ENCODE data around the gene AHDC1. TPM values are rescaled to one million over a fixed set of nuclear protein-coding genes. Genes with fewer than 3 reads are reported as not detected.
"Not testable (repeated sequence)": the region's sequence is repeated elsewhere in the genome, so short reads cannot be mapped to it uniquely, and the experiment has no call there.

AHDC1 gene
- polyA plus RNA-seq, 3 donors = 0.16 to 3.3 (median 0.30) TPM

DNA sequence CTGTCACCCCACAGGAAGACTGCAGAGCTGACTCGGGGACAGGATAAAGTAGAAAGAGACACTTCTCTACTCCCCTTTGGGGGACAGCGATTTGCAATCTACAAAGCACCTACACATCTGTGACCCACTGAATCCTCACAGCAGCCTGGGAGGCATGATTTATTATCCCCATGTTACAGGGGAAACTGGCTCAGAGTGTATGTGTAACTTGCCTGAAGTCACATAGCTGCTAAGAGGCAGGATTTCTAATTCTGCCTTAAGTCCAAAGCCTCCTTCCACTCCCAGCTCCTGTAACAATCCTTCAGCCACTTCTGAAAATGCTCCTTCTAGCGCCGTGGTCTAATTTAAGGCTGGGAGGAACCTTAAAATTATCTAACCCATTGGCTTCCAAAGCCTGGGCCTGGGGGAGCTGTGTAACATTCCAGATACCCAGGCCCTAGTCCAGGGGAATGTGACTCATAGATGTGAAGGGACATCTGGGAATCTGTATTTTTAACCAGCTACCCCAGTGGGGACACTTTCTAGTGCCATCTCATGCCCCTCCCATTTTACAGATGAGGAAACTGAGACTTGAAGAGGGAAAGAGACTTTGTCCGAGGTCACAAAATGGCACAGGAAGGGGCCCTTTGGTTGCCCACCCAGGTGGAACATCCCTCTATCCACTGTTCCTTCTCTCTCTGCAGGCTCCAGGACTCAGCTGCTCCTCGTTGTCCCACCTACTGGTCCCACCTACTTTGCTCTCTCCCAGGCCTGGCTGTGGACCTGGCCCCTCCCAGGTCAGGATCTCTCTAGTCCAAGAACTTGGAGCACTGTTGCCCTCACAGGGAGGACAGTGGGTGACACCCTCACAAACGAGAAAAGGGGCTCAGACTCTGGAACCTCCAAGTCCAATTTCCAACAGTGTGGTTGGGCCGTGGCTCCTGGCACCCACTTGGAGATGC is 48.9 kb downstream of the AHDC1 start:
- Mint-ChIP-seq H3K9me3 (no peaks in the 10 kb centered on the region), H3K27me3 (ENCODE audit: low read depth in 3 of 3) (peaks cover 0 to 2% (median 1%) of the 10 kb centered on the region in 3 donors), H3K36me3 (peaks cover 11 to 16% of the 10 kb centered on the region in 2 donors), H3K27ac (peak overlapping the region in 2 of 7 donors; percentile 46 to 63), H3K4me1 (peaks cover 19% of the 10 kb centered on the region), H3K4me3 (no peak overlapping the region)
- Histone ChIP-seq H2AFZ (ENCODE audit: insufficient read depth, low read depth, low read length, poor library complexity, severe bottlenecking) (no peak overlapping the region), H3K9me3 (replicated peaks in 1 of 2; ENCODE audit: control insufficient read depth in 1 of 2, insufficient read depth in 1 of 2, low read length in 2 of 2) (no peaks in the 10 kb centered on the region), H3K9ac (ENCODE audit: insufficient read depth, low read length, poor library complexity, severe bottlenecking) (no peak overlapping the region), H3K27me3 (ENCODE audit: control insufficient read depth in 2 of 2, insufficient read depth in 2 of 2, low read length in 2 of 2) (no peaks in the 10 kb centered on the region), H3K27ac (ENCODE audit: low read depth in 1 of 2, low read length in 2 of 2) (no peak overlapping the region), H3K36me3 (replicated peaks in 1 of 2; ENCODE audit: control insufficient read depth in 1 of 2, insufficient read depth in 2 of 2, low read length in 2 of 2) (peaks cover 5 to 13% of the 10 kb centered on the region in 2 donors), H3K4me1 (ENCODE audit: control insufficient read depth in 1 of 2, insufficient read depth in 2 of 2, low read length in 2 of 2) (peaks cover 21 to 22% of the 10 kb centered on the region in 2 donors), H3K79me2 (ENCODE audit: insufficient read depth, low read length) (no peaks in the 10 kb centered on the region), H3K4me2 (replicated peaks; ENCODE audit: extremely low read depth, low read length, poor library complexity, severe bottlenecking) (no peak overlapping the region), H3K4me3 (replicated peaks in 1 of 3; ENCODE audit: low read depth in 2 of 3, low read length in 3 of 3) (no peak overlapping the region), H4K20me1 (ENCODE audit: insufficient read depth, low read length) (no peaks in the 10 kb centered on the region)
- WGBS (ENCODE audit: insufficient coverage) = 59% methylated on average over 4 of the region's 8 CpGs
- TF ChIP-seq, protein P1, sequence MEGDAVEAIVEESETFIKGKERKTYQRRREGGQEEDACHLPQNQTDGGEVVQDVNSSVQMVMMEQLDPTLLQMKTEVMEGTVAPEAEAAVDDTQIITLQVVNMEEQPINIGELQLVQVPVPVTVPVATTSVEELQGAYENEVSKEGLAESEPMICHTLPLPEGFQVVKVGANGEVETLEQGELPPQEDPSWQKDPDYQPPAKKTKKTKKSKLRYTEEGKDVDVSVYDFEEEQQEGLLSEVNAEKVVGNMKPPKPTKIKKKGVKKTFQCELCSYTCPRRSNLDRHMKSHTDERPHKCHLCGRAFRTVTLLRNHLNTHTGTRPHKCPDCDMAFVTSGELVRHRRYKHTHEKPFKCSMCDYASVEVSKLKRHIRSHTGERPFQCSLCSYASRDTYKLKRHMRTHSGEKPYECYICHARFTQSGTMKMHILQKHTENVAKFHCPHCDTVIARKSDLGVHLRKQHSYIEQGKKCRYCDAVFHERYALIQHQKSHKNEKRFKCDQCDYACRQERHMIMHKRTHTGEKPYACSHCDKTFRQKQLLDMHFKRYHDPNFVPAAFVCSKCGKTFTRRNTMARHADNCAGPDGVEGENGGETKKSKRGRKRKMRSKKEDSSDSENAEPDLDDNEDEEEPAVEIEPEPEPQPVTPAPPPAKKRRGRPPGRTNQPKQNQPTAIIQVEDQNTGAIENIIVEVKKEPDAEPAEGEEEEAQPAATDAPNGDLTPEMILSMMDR (IDR thresholded peaks at IDR 0.05) = no peak
- DNase-seq = no peak
- intact Hi-C loops (cut with micrococcal nuclease) = loop anchor here in 1 of 2 donors (5.0 kb wide), 1 partner anchor 112 kb away; no protein-coding TSS in a partner anchor

DNA sequence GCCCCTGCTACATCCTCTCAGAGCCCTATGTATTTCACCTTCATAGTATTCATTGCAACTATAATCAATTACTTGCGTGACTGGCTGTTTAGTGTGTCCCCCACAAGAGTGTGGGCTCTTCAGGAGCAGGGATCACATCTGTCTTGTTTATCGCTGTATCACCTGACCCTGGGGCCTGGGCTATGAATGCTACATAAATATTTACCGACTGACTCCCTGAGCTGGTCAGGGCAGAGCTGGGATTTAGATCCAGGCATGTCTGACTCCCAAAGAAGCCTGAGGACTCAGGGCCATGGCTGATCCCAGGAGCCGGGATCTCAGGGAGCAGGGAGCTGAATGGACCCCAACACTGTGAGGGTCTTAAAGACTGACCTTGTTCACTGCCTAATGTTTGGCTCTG is 49.7 kb downstream of the AHDC1 start:
- Histone ChIP-seq H3K27ac (ENCODE audit: low read depth in 1 of 2, low read length in 2 of 2) (no peak overlapping the region), H3K27me3 (ENCODE audit: control insufficient read depth in 2 of 2, insufficient read depth in 2 of 2, low read length in 2 of 2) (no peaks in the 10 kb centered on the region), H3K4me1 (ENCODE audit: control insufficient read depth in 1 of 2, insufficient read depth in 2 of 2, low read length in 2 of 2) (peaks cover 21 to 22% of the 10 kb centered on the region in 2 donors), H3K9me3 (replicated peaks in 1 of 2; ENCODE audit: control insufficient read depth in 1 of 2, insufficient read depth in 1 of 2, low read length in 2 of 2) (no peaks in the 10 kb centered on the region), H3K9ac (ENCODE audit: insufficient read depth, low read length, poor library complexity, severe bottlenecking) (no peak overlapping the region), H3K4me2 (replicated peaks; ENCODE audit: extremely low read depth, low read length, poor library complexity, severe bottlenecking) (no peak overlapping the region), H2AFZ (ENCODE audit: insufficient read depth, low read depth, low read length, poor library complexity, severe bottlenecking) (no peak overlapping the region), H3K4me3 (replicated peaks in 1 of 3; ENCODE audit: low read depth in 2 of 3, low read length in 3 of 3) (no peak overlapping the region), H3K36me3 (replicated peaks in 1 of 2; ENCODE audit: control insufficient read depth in 1 of 2, insufficient read depth in 2 of 2, low read length in 2 of 2) (peaks cover 8 to 13% of the 10 kb centered on the region in 2 donors), H4K20me1 (ENCODE audit: insufficient read depth, low read length) (no peaks in the 10 kb centered on the region), H3K79me2 (ENCODE audit: insufficient read depth, low read length) (no peaks in the 10 kb centered on the region)
- TF ChIP-seq, protein P1 (IDR thresholded peaks at IDR 0.05) = no peak
- WGBS (ENCODE audit: insufficient coverage) = 96% methylated on average over 4 of the region's 4 CpGs
- H3K4me1 Mint-ChIP-seq = peaks cover 19% of the 10 kb centered on the region
- H3K36me3 Mint-ChIP-seq = peaks cover 11 to 21% of the 10 kb centered on the region in 2 donors
- no peak for DNase-seq
- peaks cover 0 to 3% (median 2%) of the 10 kb centered on the region in 3 donors for H3K27me3 Mint-ChIP-seq (ENCODE audit: low read depth in 3 of 3)
- no peak overlapping the region for H3K4me3 Mint-ChIP-seq
- intact Hi-C loops (cut with micrococcal nuclease) = no loop called here
- H3K27ac Mint-ChIP-seq = no peak overlapping the region
- H3K9me3 Mint-ChIP-seq = no peaks in the 10 kb centered on the region

DNA sequence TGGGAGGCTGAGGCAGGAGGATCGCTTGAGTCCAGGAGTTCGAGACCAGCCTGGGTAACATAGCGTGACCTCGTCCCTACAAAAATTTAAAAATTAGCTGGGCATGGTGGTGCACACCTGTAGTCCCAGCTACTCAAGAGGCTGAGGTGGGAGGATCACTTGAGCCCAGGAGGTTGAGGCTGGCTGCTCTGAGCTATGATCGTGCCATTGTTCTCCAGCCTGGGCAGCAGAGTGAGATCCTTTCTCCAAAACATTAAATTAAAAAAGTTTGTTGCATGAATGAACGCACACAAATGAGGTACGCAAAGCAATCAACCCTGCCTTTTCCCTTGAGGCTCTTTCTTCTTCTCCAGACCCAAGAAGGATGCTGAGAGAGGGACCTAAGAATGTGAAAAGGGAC is 50.1 kb downstream of the AHDC1 start:
- H3K4me3 ChIP-seq (replicated peaks in 1 of 3; ENCODE audit: low read depth in 2 of 3, low read length in 3 of 3); H3K4me2 ChIP-seq (replicated peaks; ENCODE audit: extremely low read depth, low read length, poor library complexity, severe bottlenecking); H3K9me3 ChIP-seq (replicated peaks in 1 of 2; ENCODE audit: control insufficient read depth in 1 of 2, insufficient read depth in 1 of 2, low read length in 2 of 2); H3K27ac ChIP-seq (ENCODE audit: low read depth in 1 of 2, low read length in 2 of 2); H3K27me3 Mint-ChIP-seq (ENCODE audit: low read depth in 3 of 3); H3K4me3 Mint-ChIP-seq; H3K27ac Mint-ChIP-seq; H3K79me2 ChIP-seq (ENCODE audit: insufficient read depth, low read length); H3K9me3 Mint-ChIP-seq; H3K27me3 ChIP-seq (ENCODE audit: control insufficient read depth in 2 of 2, insufficient read depth in 2 of 2, low read length in 2 of 2); intact Hi-C loops (cut with micrococcal nuclease); DNase-seq; H4K20me1 ChIP-seq (ENCODE audit: insufficient read depth, low read length); H2AFZ ChIP-seq (ENCODE audit: insufficient read depth, low read depth, low read length, poor library complexity, severe bottlenecking); H3K9ac ChIP-seq (ENCODE audit: insufficient read depth, low read length, poor library complexity, severe bottlenecking): not testable (repeated sequence)
- H3K4me1 Mint-ChIP-seq = peaks cover 19% of the 10 kb centered on the region
- H3K4me1 ChIP-seq (ENCODE audit: control insufficient read depth in 1 of 2, insufficient read depth in 2 of 2, low read length in 2 of 2) = peaks cover 21 to 22% of the 10 kb centered on the region in 2 donors
- WGBS (ENCODE audit: insufficient coverage) = 100% methylated on average over 5 of the region's 7 CpGs
- peaks cover 11 to 21% of the 10 kb centered on the region in 2 donors for H3K36me3 Mint-ChIP-seq
- peaks cover 8 to 13% of the 10 kb centered on the region in 2 donors for H3K36me3 ChIP-seq (replicated peaks in 1 of 2; ENCODE audit: control insufficient read depth in 1 of 2, insufficient read depth in 2 of 2, low read length in 2 of 2)

Data from CD14-positive monocyte (primary cell).